BJ (cell line): ENCODE results near the gene MIDN. TPM values are rescaled to one million over a fixed set of nuclear protein-coding genes. Genes with fewer than 3 reads are reported as not detected.
"Not testable (repeated sequence)": the region's sequence is repeated elsewhere in the genome, so short reads cannot be mapped to it uniquely, and the experiment has no call there.

Experiments used
- CTCF ChIA-PET: fragments of 350-600 bp; formaldehyde crosslinking; extraction: SDS; loops from one replicate; lab custom pipeline; 2021; ENCODE audit warnings: antibody characterized with exemption, inconsistent platforms; lab: Yijun Ruan, JAX
- POLR2A ChIA-PET: fragments of 300-600 bp; sonication (Branson Sonifier 250); formaldehyde crosslinking; extraction: SDS; loops from one replicate; lab custom pipeline; 2021; ENCODE audit warnings: antibody characterized with exemption; lab: Charles Lee
- DNase-seq: peaks from one replicate; pipeline ENCODE4 v3.0.0-alpha.2; 2011; ENCODE audit warnings: low read depth
- H3K27me3 ChIP-seq: 2 replicates; pipeline ENCODE4 v1.6.0; 2011; ENCODE audit warnings: low read length; ENCODE audit not compliant: control insufficient read depth, insufficient read depth
- H3K36me3 ChIP-seq: 2 replicates; pipeline ENCODE4 v1.5.1; 2011; ENCODE audit warnings: low read length; ENCODE audit not compliant: control insufficient read depth, insufficient read depth
- H3K4me3 ChIP-seq: 2 replicates; pipeline ENCODE4 v1.5.1; 2011; ENCODE audit warnings: low read depth, mild to moderate bottlenecking, control low read depth, low read length
- polyA plus RNA-seq: library from polyadenylated mRNA; depleted of rRNA; stranded (reverse); fragments of >200 nt; gene quantifications from 2 replicates; pipeline ENCODE4 v1.2.3, GENCODE V29; 2011
- TF ChIP-seq, protein P1 (sequence below): IDR thresholded peaks from 2 replicates; pipeline ENCODE4 v1.5.1; 2011; ENCODE audit warnings: low read depth, mild to moderate bottlenecking, control low read depth, inconsistent platforms, low read length, moderate library complexity; ENCODE audit not compliant: insufficient read depth

The MIDN gene
- polyA plus RNA-seq, 1 experiment, result 8.4 TPM

DNA sequence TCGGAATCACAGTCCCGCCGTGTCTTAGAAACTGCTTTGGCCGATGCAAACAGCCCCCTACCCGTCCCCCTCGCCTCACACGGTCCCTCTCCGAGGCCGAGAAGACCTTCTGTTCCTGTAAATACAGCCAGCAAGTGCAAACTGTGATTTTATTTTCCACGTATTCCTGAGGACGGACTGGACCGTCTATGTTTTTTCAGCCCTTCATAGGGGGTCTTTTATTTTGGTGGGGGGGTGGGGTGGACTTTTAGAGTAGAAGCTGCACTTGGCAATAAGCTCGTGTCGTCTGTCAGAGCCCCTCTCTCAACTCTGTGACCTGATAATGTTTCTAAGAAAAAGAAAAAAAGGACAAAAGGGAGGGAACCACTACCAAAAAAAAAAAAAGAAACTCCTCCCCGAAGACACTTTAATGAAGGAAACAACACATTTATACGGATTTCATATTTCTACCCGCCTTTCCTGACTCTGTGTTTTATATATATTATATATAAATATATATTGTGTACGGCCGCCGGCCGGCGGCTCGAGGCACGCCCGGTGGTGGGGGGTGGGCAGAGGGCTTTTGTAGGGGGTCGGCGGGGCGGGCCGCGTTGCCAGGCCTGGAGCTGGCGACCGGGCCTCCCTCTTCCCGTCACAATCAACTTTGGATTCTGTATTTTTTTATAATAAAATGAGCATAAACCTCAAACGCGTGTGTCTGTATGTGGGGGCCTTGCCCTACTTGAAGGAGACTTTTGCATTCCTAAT, 52.5 kb downstream of the MIDN start:
- ChIA-PET CTCF (no interaction called here), POLR2A (no interaction called here)
- Histone ChIP-seq H3K4me3 (no peak overlapping the region), H3K36me3 (no peaks in the 10 kb centered on the region), H3K27me3 (no peaks in the 10 kb centered on the region)
- TF ChIP-seq, protein P1, sequence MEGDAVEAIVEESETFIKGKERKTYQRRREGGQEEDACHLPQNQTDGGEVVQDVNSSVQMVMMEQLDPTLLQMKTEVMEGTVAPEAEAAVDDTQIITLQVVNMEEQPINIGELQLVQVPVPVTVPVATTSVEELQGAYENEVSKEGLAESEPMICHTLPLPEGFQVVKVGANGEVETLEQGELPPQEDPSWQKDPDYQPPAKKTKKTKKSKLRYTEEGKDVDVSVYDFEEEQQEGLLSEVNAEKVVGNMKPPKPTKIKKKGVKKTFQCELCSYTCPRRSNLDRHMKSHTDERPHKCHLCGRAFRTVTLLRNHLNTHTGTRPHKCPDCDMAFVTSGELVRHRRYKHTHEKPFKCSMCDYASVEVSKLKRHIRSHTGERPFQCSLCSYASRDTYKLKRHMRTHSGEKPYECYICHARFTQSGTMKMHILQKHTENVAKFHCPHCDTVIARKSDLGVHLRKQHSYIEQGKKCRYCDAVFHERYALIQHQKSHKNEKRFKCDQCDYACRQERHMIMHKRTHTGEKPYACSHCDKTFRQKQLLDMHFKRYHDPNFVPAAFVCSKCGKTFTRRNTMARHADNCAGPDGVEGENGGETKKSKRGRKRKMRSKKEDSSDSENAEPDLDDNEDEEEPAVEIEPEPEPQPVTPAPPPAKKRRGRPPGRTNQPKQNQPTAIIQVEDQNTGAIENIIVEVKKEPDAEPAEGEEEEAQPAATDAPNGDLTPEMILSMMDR, result no peak
- no peak for DNase-seq

DNA sequence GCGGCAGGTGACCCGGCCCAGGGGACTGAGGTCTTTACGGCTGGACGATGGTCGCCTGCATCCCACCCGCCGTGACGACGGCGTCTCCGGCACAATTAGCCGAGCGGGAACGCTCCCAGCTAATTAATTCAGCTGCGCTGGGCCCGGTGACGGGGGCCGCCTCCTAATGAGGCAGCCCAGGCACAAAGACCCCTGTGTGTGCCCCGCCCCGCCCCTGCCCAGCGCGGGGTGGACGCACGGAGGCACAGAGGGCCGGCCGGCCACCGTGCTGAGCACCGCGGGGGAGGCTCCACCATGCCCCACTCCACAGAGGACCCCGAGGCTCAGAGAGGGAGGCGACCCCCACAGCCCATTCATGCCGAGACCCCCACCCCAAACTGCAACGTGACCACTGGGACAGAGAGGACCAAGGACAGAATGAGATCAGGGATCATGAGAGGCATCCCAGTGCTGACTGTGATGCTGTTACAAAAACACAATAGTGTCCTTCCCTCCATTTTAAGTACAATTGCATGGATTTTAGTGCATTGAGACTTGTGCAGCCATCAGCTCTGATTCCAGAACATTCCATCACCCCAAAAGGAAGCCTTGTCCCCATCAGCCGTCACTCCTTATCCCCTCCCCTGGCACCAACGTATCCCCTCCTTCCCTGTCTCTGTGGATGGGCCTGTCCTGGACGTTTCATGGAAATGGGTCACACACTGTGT, 54.3 kb downstream of the MIDN start:
- POLR2A ChIA-PET, result no interaction called here
- TF ChIP-seq, protein P1, result no peak
- CTCF ChIA-PET, result interaction anchor here (0.6 to 1.6 kb wide), 3 partner anchors 13 to 139 kb away, joined by 3 to 7 read pairs (median 5); no protein-coding TSS in a partner anchor
- Histone ChIP-seq H3K36me3 (no peaks in the 10 kb centered on the region), H3K27me3 (no peaks in the 10 kb centered on the region), H3K4me3 (no peak overlapping the region)
- no peak for DNase-seq

DNA sequence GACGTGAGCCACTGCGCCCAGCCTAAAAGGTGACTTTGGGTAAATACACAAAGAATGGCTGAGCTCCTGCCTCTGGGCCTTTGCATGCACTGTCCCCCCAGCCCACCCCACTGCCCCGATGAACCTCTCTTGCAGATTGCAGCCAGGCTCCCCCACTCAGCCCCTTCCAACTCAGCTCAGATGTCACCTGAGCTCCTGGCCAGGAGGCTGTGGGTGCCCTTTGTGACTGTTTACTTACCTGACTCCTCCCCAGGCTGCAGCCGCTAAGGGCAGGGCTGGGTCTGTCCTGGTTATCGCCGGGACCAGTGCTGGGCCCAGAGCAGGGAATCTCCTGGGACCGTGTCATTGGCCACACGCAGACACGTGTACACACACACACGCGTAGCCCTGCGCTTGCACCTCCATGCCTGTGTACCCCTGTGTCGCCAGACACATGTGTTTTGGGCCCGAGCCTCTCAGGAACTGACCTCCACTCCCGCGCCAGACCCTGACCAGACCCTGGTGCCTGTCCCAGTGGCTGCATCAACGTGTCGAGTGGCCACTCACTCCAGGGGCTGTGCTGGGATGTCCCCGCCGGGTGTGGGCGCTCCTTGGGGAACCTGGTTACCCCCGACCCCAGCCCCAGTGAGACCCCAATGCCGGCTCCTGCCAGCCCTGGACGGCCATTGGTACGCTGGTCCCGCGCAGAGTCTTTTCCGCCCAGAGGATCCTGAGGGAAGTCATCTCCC, 56.0 kb downstream of the MIDN start:
- Histone ChIP-seq H3K4me3 (no peak overlapping the region), H3K36me3 (no peaks in the 10 kb centered on the region), H3K27me3 (no peaks in the 10 kb centered on the region)
- ChIA-PET POLR2A (no interaction called here), CTCF (interaction anchor here (1.4 to 1.6 kb wide), 2 partner anchors 11 to 13 kb away, joined by 5 to 7 read pairs; no protein-coding TSS in a partner anchor)
- TF ChIP-seq, protein P1, result no peak
- no peak for DNase-seq

DNA sequence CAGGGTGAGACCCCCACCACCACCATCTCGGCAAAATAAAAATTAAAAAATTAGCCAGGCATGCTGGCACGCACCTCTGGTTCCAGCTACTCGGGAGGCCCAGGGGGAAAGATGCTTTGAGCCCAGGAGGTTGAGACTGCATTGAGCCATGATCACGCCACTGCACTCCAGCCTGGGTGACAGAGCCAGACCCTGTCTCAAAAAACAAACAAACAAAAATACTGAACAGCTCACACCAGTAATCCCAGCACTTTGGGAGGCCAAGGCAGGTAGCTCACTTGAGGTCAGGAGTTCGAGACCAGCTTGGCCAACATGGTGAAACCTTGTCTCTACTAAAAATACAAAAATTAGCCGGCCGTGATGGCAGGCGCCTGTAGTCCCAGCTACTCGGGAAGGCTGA, 57.0 kb downstream of the MIDN start:
- H3K36me3 ChIP-seq, H3K4me3 ChIP-seq, H3K27me3 ChIP-seq, CTCF ChIA-PET, DNase-seq, POLR2A ChIA-PET: not testable (repeated sequence)

DNA sequence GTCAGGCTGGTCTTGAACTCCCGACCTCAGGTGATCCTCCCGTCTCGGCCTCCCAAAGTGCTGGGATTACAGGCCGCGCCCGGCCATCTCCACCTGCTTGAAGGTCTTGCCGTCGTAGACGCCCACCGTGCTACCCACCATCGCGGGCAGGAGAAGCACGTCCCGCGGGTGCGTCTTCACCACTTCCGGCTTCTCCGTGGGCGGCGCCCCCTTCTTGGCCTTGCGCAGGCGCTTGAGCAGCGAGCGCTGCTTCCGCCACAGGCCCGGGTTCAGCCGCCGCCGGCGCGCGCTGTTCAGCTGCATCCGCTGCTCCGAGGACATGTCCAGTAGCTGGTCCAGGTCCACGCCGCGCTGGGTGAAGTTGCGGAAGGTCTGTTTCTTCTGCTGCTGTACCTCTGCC, 58.9 kb downstream of the MIDN start:
- H3K4me3 ChIP-seq, result no peak overlapping the region
- POLR2A ChIA-PET, result no interaction called here
- TF ChIP-seq, protein P1, result no peak
- CTCF ChIA-PET, result no interaction called here
- no peak for DNase-seq
- no peaks in the 10 kb centered on the region for H3K36me3 ChIP-seq
- H3K27me3 ChIP-seq, result no peaks in the 10 kb centered on the region
